Thoracic aorta (tissue), 2 donors: ENCODE results near the gene PIK3R3. TPM values are rescaled to one million over a fixed set of nuclear protein-coding genes. Genes with fewer than 3 reads are reported as not detected.

Experiments
- ATAC-seq: fragments of 150-250 bp; one replicate; pipeline ENCODE4 v1.8.0; 2017; ENCODE audit warnings: low read depth; ENCODE audit not compliant: insufficient number of reproducible peaks, low FRiP score
- DNase-seq: peaks from one replicate; pipeline ENCODE4 v3.0.0-alpha.2; 2020; ENCODE audit warnings: low spot score
- H3K27ac ChIP-seq, 2 donors: fragments of 200-600 bp; sonication (generic); 1 replicate in 1 of 2; 2 replicates in 1 of 2; pipeline ENCODE4 v1.5.1; 2016; ENCODE audit warnings: mild to moderate bottlenecking in 2 of 2, moderate library complexity in 2 of 2
- H3K27me3 ChIP-seq: fragments of 200-600 bp; sonication (generic); replicated peaks from 2 replicates; pipeline ENCODE4 v1.6.0; 2016; ENCODE audit warnings: mild to moderate bottlenecking; ENCODE audit not compliant: insufficient read depth
- H3K36me3 ChIP-seq: fragments of 200-600 bp; sonication (generic); one replicate; pipeline ENCODE4 v1.5.1; 2016
- H3K4me1 ChIP-seq, 2 donors: fragments of 200-600 bp; sonication (generic); 1 replicate in 1 of 2; 2 replicates in 1 of 2; pipeline versions ENCODE4 v1.5.1 to v1.6.0; 2016; ENCODE audit warnings: low read depth in 2 of 2, mild to moderate bottlenecking in 1 of 2; ENCODE audit not compliant: control insufficient read depth in 1 of 2
- H3K4me3 ChIP-seq: fragments of 200-600 bp; sonication (generic); 2 replicates; pipeline ENCODE4 v1.5.1; 2016; ENCODE audit warnings: mild to moderate bottlenecking
- H3K9me3 ChIP-seq: fragments of 200-600 bp; sonication (generic); 2 replicates; pipeline ENCODE4 v1.5.1; 2016
- total RNA-seq, 2 donors: library from RNA; depleted of rRNA; stranded (reverse); fragments of >200 nt; gene quantifications; one replicate each; pipeline versions ENCODE4 v1.1.0 to v1.2.3, GENCODE V29; 2016
- TF ChIP-seq, protein P1 (sequence below): fragments of 200-600 bp; sonication (generic); IDR thresholded peaks from one replicate; pipeline ENCODE4 v1.5.1; 2019; ENCODE audit warnings: antibody characterized with exemption

Gene PIK3R3
- 10 to 100 TPM in 1 of 2 donors, 1 to 10 TPM in 1; 9.5 to 30.1 TPM for total RNA-seq

- peak within 1 kb of the TSS; percentile 85 to 98 for H3K27ac ChIP-seq
- no peaks in the 10 kb centered on the region for H3K9me3 ChIP-seq
- H3K36me3 ChIP-seq, result no peaks in the 10 kb centered on the region
- ATAC-seq (peak; percentile 92), DNase-seq (peak; percentile 87)
- peak within 1 kb of the TSS; percentile 75 for H3K4me3 ChIP-seq
- no peaks in the 10 kb centered on the region for H3K27me3 ChIP-seq
- peaks cover 8 to 55% of the 10 kb centered on the region in 2 donors for H3K4me1 ChIP-seq
- TF ChIP-seq, protein P1, sequence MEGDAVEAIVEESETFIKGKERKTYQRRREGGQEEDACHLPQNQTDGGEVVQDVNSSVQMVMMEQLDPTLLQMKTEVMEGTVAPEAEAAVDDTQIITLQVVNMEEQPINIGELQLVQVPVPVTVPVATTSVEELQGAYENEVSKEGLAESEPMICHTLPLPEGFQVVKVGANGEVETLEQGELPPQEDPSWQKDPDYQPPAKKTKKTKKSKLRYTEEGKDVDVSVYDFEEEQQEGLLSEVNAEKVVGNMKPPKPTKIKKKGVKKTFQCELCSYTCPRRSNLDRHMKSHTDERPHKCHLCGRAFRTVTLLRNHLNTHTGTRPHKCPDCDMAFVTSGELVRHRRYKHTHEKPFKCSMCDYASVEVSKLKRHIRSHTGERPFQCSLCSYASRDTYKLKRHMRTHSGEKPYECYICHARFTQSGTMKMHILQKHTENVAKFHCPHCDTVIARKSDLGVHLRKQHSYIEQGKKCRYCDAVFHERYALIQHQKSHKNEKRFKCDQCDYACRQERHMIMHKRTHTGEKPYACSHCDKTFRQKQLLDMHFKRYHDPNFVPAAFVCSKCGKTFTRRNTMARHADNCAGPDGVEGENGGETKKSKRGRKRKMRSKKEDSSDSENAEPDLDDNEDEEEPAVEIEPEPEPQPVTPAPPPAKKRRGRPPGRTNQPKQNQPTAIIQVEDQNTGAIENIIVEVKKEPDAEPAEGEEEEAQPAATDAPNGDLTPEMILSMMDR, result no peak
Measured at GRCh38 chr1:46132529-46133180, at the start of gene PIK3R3. Gene PIK3R3, minus strand, starts transcription at chr1:46132629. Its CDS starts 677 bp downstream, at chr1:46131952.

DNA sequence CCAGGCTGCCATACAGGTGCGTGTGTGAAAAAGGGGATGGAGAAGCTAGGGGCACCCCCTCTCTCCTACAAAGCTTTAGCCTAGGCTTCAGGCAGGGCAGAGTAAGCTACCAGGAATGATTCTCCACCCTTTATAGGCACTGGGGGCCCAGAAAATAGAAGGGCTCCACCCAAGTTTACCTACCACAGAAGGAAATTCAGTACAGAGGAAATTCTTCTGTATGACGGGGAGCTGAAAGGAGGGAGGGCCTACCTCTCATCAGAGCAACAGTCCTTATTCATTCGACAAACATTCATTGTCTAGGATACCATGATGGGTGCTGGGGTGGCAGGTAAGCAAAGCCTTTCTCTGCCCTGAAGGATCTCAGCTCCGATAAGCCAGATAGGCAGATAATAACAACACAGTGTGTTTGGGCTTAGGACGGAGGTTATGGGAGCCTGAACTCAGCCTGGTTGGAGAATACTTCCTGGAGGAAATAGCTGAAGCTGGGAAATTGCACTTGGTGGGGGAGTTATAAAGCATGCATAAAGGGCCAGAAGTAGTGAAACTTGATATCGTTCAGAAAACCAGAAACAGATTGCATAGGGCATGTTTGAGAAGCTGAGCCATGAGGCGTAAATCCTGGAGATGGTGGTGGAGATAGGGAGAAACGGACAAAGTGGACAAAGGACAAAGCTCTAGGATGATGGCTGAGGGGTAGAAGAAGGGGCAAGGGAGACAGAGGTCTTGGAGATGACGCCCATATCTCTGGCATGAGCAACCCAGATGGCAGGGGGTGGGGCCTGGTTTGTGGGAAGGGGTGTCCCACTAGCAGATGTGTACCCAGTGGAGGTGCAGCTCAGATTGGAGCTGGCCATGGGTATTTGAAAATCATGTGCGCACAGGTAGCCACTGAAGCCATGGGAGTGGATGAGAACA is 49.2 kb upstream of the PIK3R3 start:
- Histone ChIP-seq H3K27me3 (no peaks in the 10 kb centered on the region), H3K4me1 (peaks cover 7 to 28% of the 10 kb centered on the region in 2 donors), H3K27ac (no peak overlapping the region), H3K4me3 (no peak overlapping the region), H3K36me3 (no peaks in the 10 kb centered on the region), H3K9me3 (no peaks in the 10 kb centered on the region)
- ATAC-seq (no peak), DNase-seq (no peak)
- TF ChIP-seq, protein P1, result no peak

DNA sequence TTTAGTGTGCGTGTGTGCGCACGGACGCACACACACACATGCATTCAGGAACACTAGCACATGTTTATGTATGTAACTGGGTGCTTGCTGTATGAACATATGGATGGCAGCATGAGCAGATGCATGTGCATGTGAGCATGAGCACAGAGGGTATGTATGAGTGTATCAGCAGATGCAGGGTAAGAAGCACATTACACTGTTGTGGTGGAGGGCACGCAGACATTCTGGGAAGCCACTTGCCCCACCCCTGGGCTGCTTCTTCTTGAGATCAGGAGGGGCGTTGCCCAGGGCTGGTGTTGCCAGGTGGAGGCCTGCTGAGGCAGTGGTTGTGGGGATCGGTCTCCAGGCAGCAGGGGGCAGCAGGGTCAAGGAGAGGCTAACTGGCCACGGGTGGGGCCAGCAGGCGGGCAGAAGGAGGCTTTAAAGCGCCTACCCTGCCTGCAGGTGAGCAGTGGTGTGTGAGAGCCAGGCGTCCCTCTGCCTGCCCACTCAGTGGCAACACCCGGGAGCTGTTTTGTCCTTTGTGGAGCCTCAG is 47.7 kb upstream of the PIK3R3 start:
- H3K27ac ChIP-seq, result no peak overlapping the region
- no peak for ATAC-seq

GRCh38 chr1:46179138-46180081 is 47.0 kb upstream of the PIK3R3 start:
- DNase-seq (peak; percentile 73), ATAC-seq (peak; percentile 25)
- Histone ChIP-seq H3K9me3 (no peaks in the 10 kb centered on the region), H3K36me3 (no peaks in the 10 kb centered on the region), H3K4me3 (peak overlapping the region; percentile 2), H3K4me1 (peaks cover 14 to 34% of the 10 kb centered on the region in 2 donors), H3K27me3 (no peaks in the 10 kb centered on the region), H3K27ac (no peak overlapping the region)
- TF ChIP-seq, protein P1, result peak; percentile 88

More for the DNA sequence above, 47.7 kb upstream of the PIK3R3 start:
- Histone ChIP-seq H3K27me3 (no peaks in the 10 kb centered on the region), H3K4me1 (peaks cover 7 to 32% of the 10 kb centered on the region in 2 donors), H3K9me3 (no peaks in the 10 kb centered on the region), H3K36me3 (no peaks in the 10 kb centered on the region), H3K4me3 (no peak overlapping the region)
- DNase-seq, result no peak
- TF ChIP-seq, protein P1, result no peak
